H4 (cell line): ENCODE results near the gene ATP8B2. TPM values are rescaled to one million over a fixed set of nuclear protein-coding genes. Genes with fewer than 3 reads are reported as not detected.
A peak's percentile ranks its signal among the peaks of the same experiment; 100 is the strongest.
"Not testable (repeated sequence)": the region's sequence is repeated elsewhere in the genome, so short reads cannot be mapped to it uniquely, and the experiment has no call there.

Experiments used
- DNase-seq: peaks from one replicate; pipeline ENCODE4 v3.0.0-alpha.2; 2015; ENCODE audit warnings: low spot score
- total RNA-seq: library from RNA; depleted of rRNA; stranded (reverse); fragments of >200 nt; shearing (Covaris generic); gene quantifications from 2 replicates; pipeline ENCODE4 v1.2.3, GENCODE V29; 2014

ATP8B2 gene
- total RNA-seq, 1 experiment from 2014 or later = 61.9 TPM

- DNase-seq = peak; percentile 85
Observed at GRCh38 chr1:154325583-154326545, 539 bp downstream of the ATP8B2 start.

GRCh38 chr1:154326546-154327465, 1.5 kb downstream of the ATP8B2 start:
- peak; percentile 37 for DNase-seq

GRCh38 chr1:154327466-154328317, 2.4 kb downstream of the ATP8B2 start:
- no peak for DNase-seq

- no peak for DNase-seq
Observed at GRCh38 chr1:154328318-154329151, 3.2 kb downstream of the ATP8B2 start.

- no peak for DNase-seq
Observed at GRCh38 chr1:154329152-154329521, 3.8 kb downstream of the ATP8B2 start.

GRCh38 chr1:154329551-154330131, 4.3 kb downstream of the ATP8B2 start:
- no peak for DNase-seq

- DNase-seq = no peak
Observed at GRCh38 chr1:154330669-154331068, 5.3 kb downstream of the ATP8B2 start.

GRCh38 chr1:154334079-154335024, 9.0 kb downstream of the ATP8B2 start:
- no peak for DNase-seq

- peak; percentile 59 for DNase-seq
Observed at GRCh38 chr1:154335025-154335714, 9.8 kb downstream of the ATP8B2 start.

GRCh38 chr1:154337253-154337894, 12.0 kb downstream of the ATP8B2 start:
- DNase-seq = no peak

- no peak for DNase-seq
Observed at GRCh38 chr1:154338875-154339274, 13.6 kb downstream of the ATP8B2 start.

- not testable (repeated sequence) for DNase-seq
Observed at GRCh38 chr1:154341366-154341765, 16.0 kb downstream of the ATP8B2 start.

GRCh38 chr1:154342132-154342531, 16.8 kb downstream of the ATP8B2 start:
- no peak for DNase-seq

- no peak for DNase-seq
Observed at GRCh38 chr1:154342836-154343472, 17.6 kb downstream of the ATP8B2 start.

GRCh38 chr1:154344977-154345837, 19.9 kb downstream of the ATP8B2 start:
- no peak for DNase-seq

- no peak for DNase-seq
Observed at GRCh38 chr1:154346276-154346917, 21.1 kb downstream of the ATP8B2 start.
